Type B pancreatic cell (in vitro differentiated cells): ENCODE data around the gene CPSF4L. TPM values are rescaled to one million over a fixed set of nuclear protein-coding genes. Genes with fewer than 3 reads are reported as not detected.

Experiments
- DNase-seq: peaks from one replicate; pipeline ENCODE4 v3.0.0; 2021; ENCODE audit warnings: mixed read lengths; ENCODE audit not compliant: unreplicated experiment; ENCODE audit errors: extremely low spot score
- H3K27ac Mint-ChIP-seq: 2 replicates; pipeline ENCODE4 v1.8.0; 2021; ENCODE audit warnings: mild to moderate bottlenecking, mixed read lengths
- H3K27me3 Mint-ChIP-seq: 2 replicates; pipeline ENCODE4 v1.8.0; 2021; ENCODE audit warnings: mixed read lengths
- H3K36me3 Mint-ChIP-seq: 2 replicates; pipeline ENCODE4 v1.8.0; 2021; ENCODE audit warnings: mixed read lengths
- H3K4me1 Mint-ChIP-seq: one replicate; pipeline ENCODE4 v1.8.0; 2021; ENCODE audit warnings: mixed read lengths; ENCODE audit not compliant: unreplicated experiment
- H3K4me3 Mint-ChIP-seq: 2 replicates; pipeline ENCODE4 v1.8.0; 2021; ENCODE audit warnings: mild to moderate bottlenecking, mixed read lengths
- H3K9me3 Mint-ChIP-seq: 2 replicates; pipeline ENCODE4 v1.8.0; 2021; ENCODE audit warnings: mixed read lengths
- CTCF ChIP-seq: fragments of 200-600 bp; sonication (generic); conservative IDR thresholded peaks from 2 replicates; pipeline ENCODE4 v1.5.0; 2021; ENCODE audit warnings: antibody characterized with exemption, mild to moderate bottlenecking
- total RNA-seq: library from RNA; stranded (reverse); gene quantifications from 2 replicates; pipeline ENCODE4 v1.2.1, GENCODE V29; 2021; ENCODE audit warnings: low replicate concordance

The CPSF4L gene
- total RNA-seq, 1 donor from 2014 or later: not detected

- H3K27me3 Mint-ChIP-seq: no peaks in the 10 kb centered on the region
- peaks cover 4% of the 10 kb centered on the region for H3K9me3 Mint-ChIP-seq
- H3K4me3 Mint-ChIP-seq: peak overlapping the region; percentile 82
- peaks cover 54% of the 10 kb centered on the region for H3K4me1 Mint-ChIP-seq
- no peak for DNase-seq
- peaks cover 5% of the 10 kb centered on the region for H3K36me3 Mint-ChIP-seq
- TF ChIP-seq CTCF: no peak
- H3K27ac Mint-ChIP-seq: peak overlapping the region; percentile 79
Measured at GRCh38 chr17:73305845-73306836, 44.5 kb upstream of the CPSF4L start.

GRCh38 chr17:73304971-73305812 lies 43.5 kb upstream of the CPSF4L start:
- peak; percentile 43 for TF ChIP-seq CTCF
- H3K36me3 Mint-ChIP-seq: peaks cover 5% of the 10 kb centered on the region
- no peaks in the 10 kb centered on the region for H3K27me3 Mint-ChIP-seq
- H3K4me3 Mint-ChIP-seq: peak overlapping the region; percentile 82
- no peak for DNase-seq
- peaks cover 4% of the 10 kb centered on the region for H3K9me3 Mint-ChIP-seq
- H3K27ac Mint-ChIP-seq: peak overlapping the region; percentile 79
- peaks cover 55% of the 10 kb centered on the region for H3K4me1 Mint-ChIP-seq

DNA sequence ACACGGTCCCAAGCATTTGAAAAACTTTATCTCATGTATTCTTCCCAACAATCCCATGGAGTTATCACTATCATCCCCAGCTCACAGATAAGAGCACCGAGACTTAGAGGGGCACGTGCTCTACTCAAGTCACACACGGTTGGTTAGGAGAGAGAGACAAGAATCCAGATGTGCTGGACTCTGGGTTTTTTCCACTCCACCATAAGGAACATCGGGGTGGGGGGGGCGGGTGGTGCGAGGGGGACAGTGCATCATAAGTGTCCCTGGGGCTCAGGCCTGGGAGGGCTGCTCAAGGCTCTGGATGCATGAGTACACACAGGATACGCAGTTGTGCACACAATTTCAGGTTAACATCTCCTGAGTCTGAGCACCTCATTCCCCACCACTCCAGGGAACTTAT lies 42.8 kb upstream of the CPSF4L start:
- Mint-ChIP-seq H3K9me3 (peaks cover 4% of the 10 kb centered on the region), H3K4me1 (peaks cover 59% of the 10 kb centered on the region), H3K4me3 (peak overlapping the region; percentile 82), H3K27ac (peak overlapping the region; percentile 79), H3K36me3 (peaks cover 5% of the 10 kb centered on the region), H3K27me3 (no peaks in the 10 kb centered on the region)
- DNase-seq: no peak
- TF ChIP-seq CTCF: no peak

GRCh38 chr17:73302189-73302588 lies 40.5 kb upstream of the CPSF4L start:
- DNase-seq: no peak
- Mint-ChIP-seq H3K27ac (no peak overlapping the region), H3K4me3 (no peak overlapping the region), H3K27me3 (no peaks in the 10 kb centered on the region), H3K4me1 (peaks cover 62% of the 10 kb centered on the region), H3K9me3 (peaks cover 4% of the 10 kb centered on the region), H3K36me3 (peaks cover 14% of the 10 kb centered on the region)
- TF ChIP-seq CTCF: no peak

- no peak overlapping the region for H3K27ac Mint-ChIP-seq
- TF ChIP-seq CTCF: no peak
- peaks cover 4% of the 10 kb centered on the region for H3K9me3 Mint-ChIP-seq
- H3K27me3 Mint-ChIP-seq: no peaks in the 10 kb centered on the region
- H3K4me3 Mint-ChIP-seq: no peak overlapping the region
- no peak for DNase-seq
- H3K4me1 Mint-ChIP-seq: peaks cover 58% of the 10 kb centered on the region
- H3K36me3 Mint-ChIP-seq: peaks cover 14% of the 10 kb centered on the region
Measured at GRCh38 chr17:73301369-73301768, 39.7 kb upstream of the CPSF4L start.
